NT2/D1 (cell line): ENCODE measurements around the gene TNS4.

Experiments used
- SUZ12 ChIP-seq: IDR thresholded peaks from 2 replicates; pipeline ENCODE4 v1.6.1; 2011; ENCODE audit not compliant: insufficient read length, insufficient read depth; ENCODE audit errors: extremely low read depth
- YY1 ChIP-seq: IDR thresholded peaks from 2 replicates; pipeline ENCODE4 v1.6.1; 2011; ENCODE audit not compliant: insufficient read length, insufficient read depth
- ZNF274 ChIP-seq: IDR thresholded peaks from 2 replicates; pipeline ENCODE4 v1.6.1; 2011; ENCODE audit warnings: mild to moderate bottlenecking, low read depth, low read length

DNA sequence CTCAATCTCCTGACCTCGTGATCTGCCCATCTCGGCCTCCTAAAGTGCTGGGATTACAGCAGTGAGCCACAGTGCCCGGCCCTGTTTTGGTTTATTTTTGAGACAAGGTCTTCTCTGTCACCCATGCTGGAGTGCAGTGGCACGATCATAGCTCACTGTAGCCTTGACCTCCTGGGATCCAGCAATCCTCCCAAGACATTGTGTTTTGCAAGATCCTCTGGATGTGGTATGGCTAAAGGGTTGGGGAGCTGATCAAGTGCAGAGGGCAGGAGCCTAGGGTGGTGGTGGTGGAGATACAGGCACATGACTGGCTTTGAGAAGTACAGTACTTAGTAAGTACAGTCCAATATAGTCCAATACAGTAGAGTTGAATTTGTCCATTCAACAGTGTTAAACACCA lies 16.6 kb upstream of the TNS4 start:
- TF ChIP-seq ZNF274, result no peak
- no peak for TF ChIP-seq YY1
- no peak for TF ChIP-seq SUZ12
